Stimulated activated CD4-positive, alpha-beta T cell treated with anti-CD3 and anti-CD28 coated beads, Interleukin-4, amount 100 ng/mL, for 4 hours (primary cell): ENCODE results near the gene PCID2.

Experiments used
- DNase-seq, 2 experiments: peaks; one replicate each; pipeline ENCODE4 v3.0.0-alpha.2; 2020

PCID2 gene

GRCh38 chr13:113186061-113186900 is 22.2 kb downstream of the PCID2 start:
- peak in 1 of 2 experiments; percentile 61 for DNase-seq

- DNase-seq: no peak
Observed at GRCh38 chr13:113184568-113185440, 23.7 kb downstream of the PCID2 start.

- no peak for DNase-seq
Observed at GRCh38 chr13:113183450-113184129, 24.9 kb downstream of the PCID2 start.

- DNase-seq: no peak
Observed at GRCh38 chr13:113182046-113182445, 26.4 kb downstream of the PCID2 start.

GRCh38 chr13:113179374-113180230 is 28.9 kb downstream of the PCID2 start:
- peak in 1 of 2 experiments; percentile 37 for DNase-seq

- DNase-seq: no peak
Observed at GRCh38 chr13:113178896-113179167, 29.6 kb downstream of the PCID2 start.

- no peak for DNase-seq
Observed at GRCh38 chr13:113178070-113178895, 30.2 kb downstream of the PCID2 start.

- DNase-seq: no peak
Observed at GRCh38 chr13:113176822-113177221, 31.6 kb downstream of the PCID2 start.

GRCh38 chr13:113176280-113176679 is 32.2 kb downstream of the PCID2 start:
- peak; percentile 21 to 83 for DNase-seq

GRCh38 chr13:113172419-113172926 is 36.0 kb downstream of the PCID2 start:
- DNase-seq: no peak

- DNase-seq: no peak
Observed at GRCh38 chr13:113171250-113172125, 37.0 kb downstream of the PCID2 start.

GRCh38 chr13:113170511-113170910 is 38.0 kb downstream of the PCID2 start:
- no peak for DNase-seq

GRCh38 chr13:113169277-113170272 is 38.9 kb downstream of the PCID2 start:
- DNase-seq: no peak

- no peak for DNase-seq
Observed at GRCh38 chr13:113168211-113168610, 40.3 kb downstream of the PCID2 start.

GRCh38 chr13:113167575-113167974 is 40.9 kb downstream of the PCID2 start:
- no peak for DNase-seq

GRCh38 chr13:113167155-113167554 is 41.3 kb downstream of the PCID2 start:
- DNase-seq: no peak

GRCh38 chr13:113166681-113167080 is 41.8 kb downstream of the PCID2 start:
- DNase-seq: no peak

- no peak for DNase-seq
Observed at GRCh38 chr13:113166266-113166665, 42.2 kb downstream of the PCID2 start.

GRCh38 chr13:113164492-113164891 is 44.0 kb downstream of the PCID2 start:
- no peak for DNase-seq
